H9 (cell line): ENCODE data around the gene MSS51. TPM values are rescaled to one million over a fixed set of nuclear protein-coding genes. Genes with fewer than 3 reads are reported as not detected.

Experiments used
- DNase-seq: peaks from one replicate; pipeline ENCODE4 v3.0.0-alpha.2; 2017
- H2AFZ ChIP-seq: one replicate; pipeline ENCODE4 v1.6.1; 2013; ENCODE audit warnings: mild to moderate bottlenecking, low read length, control low read depth, moderate library complexity
- H2AK5ac ChIP-seq: 2 replicates; pipeline ENCODE4 v1.6.1; 2013; ENCODE audit warnings: low read length, control low read depth, mixed read lengths; ENCODE audit not compliant: insufficient read length
- H2BK120ac ChIP-seq: one replicate; pipeline ENCODE4 v1.6.1; 2013; ENCODE audit warnings: low read depth, mild to moderate bottlenecking, low read length, control low read depth, inconsistent platforms; ENCODE audit not compliant: poor library complexity, severe bottlenecking
- H2BK12ac ChIP-seq: 2 replicates; pipeline ENCODE4 v1.6.1; 2013; ENCODE audit warnings: low read length, control low read depth, mixed read lengths, low read depth; ENCODE audit not compliant: insufficient read length
- H2BK15ac ChIP-seq: 2 replicates; pipeline ENCODE4 v1.6.1; 2013; ENCODE audit warnings: low read depth, low read length, control low read depth
- H2BK20ac ChIP-seq: one replicate; pipeline ENCODE4 v1.6.1; 2013; ENCODE audit warnings: low read depth, mild to moderate bottlenecking, low read length, control low read depth, inconsistent platforms; ENCODE audit not compliant: poor library complexity, severe bottlenecking
- H2BK5ac ChIP-seq: 2 replicates; pipeline ENCODE4 v1.6.1; 2013; ENCODE audit warnings: low read length, control low read depth, mixed read lengths; ENCODE audit not compliant: insufficient read length
- H3K14ac ChIP-seq: 2 replicates; pipeline ENCODE4 v1.6.1; 2013; ENCODE audit warnings: low read length, control low read depth; ENCODE audit not compliant: insufficient read depth
- H3K18ac ChIP-seq: 2 replicates; pipeline ENCODE4 v1.6.1; 2013; ENCODE audit warnings: low read depth, mild to moderate bottlenecking, mixed read lengths, low read length, control low read depth; ENCODE audit not compliant: insufficient read length
- H3K23ac ChIP-seq: 2 replicates; pipeline ENCODE4 v1.6.1; 2013; ENCODE audit warnings: low read length, control low read depth, mixed read lengths, low read depth; ENCODE audit not compliant: insufficient read length
- H3K23me2 ChIP-seq: 2 replicates; pipeline ENCODE4 v1.6.1; 2013; ENCODE audit warnings: low read depth, mild to moderate bottlenecking, mixed read lengths, low read length, control low read depth; ENCODE audit not compliant: insufficient read length, poor library complexity, severe bottlenecking
- H3K27ac ChIP-seq: 2 replicates; pipeline ENCODE4 v1.5.1; 2013; ENCODE audit warnings: low read length, control low read depth, mixed read lengths, low read depth; ENCODE audit not compliant: insufficient read length
- H3K27me3 ChIP-seq: 2 replicates; pipeline ENCODE4 v1.6.1; 2013; ENCODE audit warnings: low read length, control low read depth, inconsistent platforms; ENCODE audit not compliant: insufficient read depth
- H3K4ac ChIP-seq: 2 replicates; pipeline ENCODE4 v1.6.1; 2013; ENCODE audit warnings: low read depth, mild to moderate bottlenecking, control low read depth, inconsistent platforms, low read length, moderate library complexity
- H3K4me1 ChIP-seq: 2 replicates; pipeline ENCODE4 v1.6.1; 2013; ENCODE audit warnings: low read length, control low read depth, inconsistent platforms; ENCODE audit not compliant: insufficient read depth
- H3K4me2 ChIP-seq: 2 replicates; pipeline ENCODE4 v1.6.1; 2013; ENCODE audit warnings: low read length, control low read depth, mixed read lengths; ENCODE audit not compliant: insufficient read length, insufficient read depth
- H3K56ac ChIP-seq: 2 replicates; pipeline ENCODE4 v1.6.1; 2013; ENCODE audit warnings: low read depth, mild to moderate bottlenecking, mixed read lengths, low read length, control low read depth; ENCODE audit not compliant: insufficient read length
- H3K79me1 ChIP-seq: 2 replicates; pipeline ENCODE4 v1.6.1; 2013; ENCODE audit warnings: low read depth, mild to moderate bottlenecking, moderate library complexity, low read length, control low read depth, inconsistent platforms; ENCODE audit not compliant: insufficient read depth, poor library complexity, severe bottlenecking
- H3K79me2 ChIP-seq: 2 replicates; pipeline ENCODE4 v1.6.1; 2013; ENCODE audit warnings: low read length, control low read depth, inconsistent platforms; ENCODE audit not compliant: insufficient read depth
- H3K9ac ChIP-seq: 2 replicates; pipeline ENCODE4 v1.6.1; 2013; ENCODE audit warnings: low read length, control low read depth, mixed read lengths; ENCODE audit not compliant: insufficient read length; ENCODE audit errors: extremely low read depth
- H3K9me3 ChIP-seq: one replicate; pipeline ENCODE4 v1.6.1; 2013; ENCODE audit warnings: low read depth, low read length, inconsistent platforms; ENCODE audit not compliant: control insufficient read depth
- H3T11ph ChIP-seq: one replicate; pipeline ENCODE4 v1.6.1; 2013; ENCODE audit warnings: mild to moderate bottlenecking, low read length, control low read depth, inconsistent platforms
- H4K20me1 ChIP-seq: one replicate; pipeline ENCODE4 v1.6.1; 2013; ENCODE audit not compliant: control insufficient read depth, insufficient read length, insufficient read depth
- H4K5ac ChIP-seq: 2 replicates; pipeline ENCODE4 v1.6.1; 2013; ENCODE audit warnings: low read depth, mild to moderate bottlenecking, mixed read lengths, low read length, control low read depth; ENCODE audit not compliant: insufficient read length
- H4K8ac ChIP-seq: replicated peaks from 2 replicates; pipeline ENCODE4 v1.6.1; 2013; ENCODE audit warnings: low read length, control low read depth, mixed read lengths, low read depth; ENCODE audit not compliant: insufficient read length
- H4K91ac ChIP-seq: 2 replicates; pipeline ENCODE4 v1.6.1; 2013; ENCODE audit warnings: low read depth, mild to moderate bottlenecking, moderate library complexity, mixed read lengths, low read length, control low read depth; ENCODE audit not compliant: insufficient read length
- H3K27ac Mint-ChIP-seq, 3 experiments: 2 replicates in 2 of 3; 3 replicates in 1 of 3; pipeline ENCODE4 v1.8.0; 2020 to 2021; ENCODE audit warnings: mixed read lengths in 3 of 3, mild to moderate bottlenecking in 1 of 3, moderate library complexity in 1 of 3
- H3K27me3 Mint-ChIP-seq: 2 replicates; pipeline ENCODE4 v1.8.0; 2021; ENCODE audit warnings: low read depth, mild to moderate bottlenecking, moderate library complexity, mixed read lengths
- H3K36me3 Mint-ChIP-seq, 3 experiments: 2 replicates in 2 of 3; 3 replicates in 1 of 3; pipeline ENCODE4 v1.8.0; 2020 to 2021; ENCODE audit warnings: low read depth in 3 of 3, mixed read lengths in 3 of 3; ENCODE audit not compliant: insufficient read depth in 1 of 3
- H3K4me1 Mint-ChIP-seq, 2 experiments: 2 replicates each; pipeline ENCODE4 v1.8.0; 2020; ENCODE audit warnings: mixed read lengths in 2 of 2
- H3K4me3 Mint-ChIP-seq, 2 experiments: 2 replicates in 1 of 2; 3 replicates in 1 of 2; pipeline ENCODE4 v1.8.0; 2020 to 2021; ENCODE audit warnings: mild to moderate bottlenecking in 2 of 2, mixed read lengths in 2 of 2, moderate library complexity in 1 of 2
- H3K9me3 Mint-ChIP-seq, 2 experiments: 2 replicates in 1 of 2; 3 replicates in 1 of 2; pipeline ENCODE4 v1.8.0; 2020; ENCODE audit warnings: mild to moderate bottlenecking in 2 of 2, mixed read lengths in 2 of 2, moderate library complexity in 1 of 2
- CTCF ChIP-seq: fragments of 200-600 bp; sonication (generic); conservative IDR thresholded peaks from 3 replicates; pipeline ENCODE4 v1.8.0; 2021; ENCODE audit warnings: antibody characterized with exemption, mild to moderate bottlenecking
- WGBS: extraction: QIAGEN DNeasy Blood & Tissue Kit; methylation state at CpG from one replicate; pipeline ENCODE4 v1.1.7; 2013; ENCODE audit warnings: missing lambda C conversion rate, low lambda C conversion rate, mixed read lengths; ENCODE audit not compliant: insufficient read length; ENCODE audit errors: extremely low coverage; 5-methylcytosine and 5-hydroxymethylcytosine counted together
- total RNA-seq: library from RNA; stranded (reverse); gene quantifications from 2 replicates; pipeline ENCODE4 v1.2.1, GENCODE V29; 2021

The MSS51 gene
- total RNA-seq, 1 experiment from 2014 or later = 1.9 TPM

GRCh38 chr10:73399063-73399462 lies 34.3 kb downstream of the MSS51 start:
- Histone ChIP-seq H4K5ac (no peak overlapping the region), H2BK15ac (no peak overlapping the region), H2BK5ac (no peak overlapping the region), H3K79me2 (no peaks in the 10 kb centered on the region; the same call in 1 of the 2 replicates), H4K20me1 (no peaks in the 10 kb centered on the region), H3K18ac (no peak overlapping the region), H3K56ac (no peak overlapping the region), H3K9ac (no peak overlapping the region), H3K23me2 (no peaks in the 10 kb centered on the region), H3K9me3 (no peaks in the 10 kb centered on the region), H3K4me2 (no peak overlapping the region), H3K4ac (no peak overlapping the region), H3K23ac (no peak overlapping the region), H3K27ac (no peak overlapping the region), H3K79me1 (peaks cover 7% of the 10 kb centered on the region), H3T11ph (no peak overlapping the region), H3K14ac (no peak overlapping the region), H2BK120ac (no peak overlapping the region), H2AFZ (no peak overlapping the region), H2BK20ac (no peak overlapping the region), H3K27me3 (no peaks in the 10 kb centered on the region), H2AK5ac (no peak overlapping the region), H4K91ac (no peak overlapping the region), H2BK12ac (no peak overlapping the region), H3K4me1 (no peaks in the 10 kb centered on the region), H4K8ac (no peak overlapping the region)
- DNase-seq = no peak
- no peak for TF ChIP-seq CTCF
- H3K9me3 Mint-ChIP-seq = peaks cover 0 to 3% of the 10 kb centered on the region in 2 experiments; a peak in 1 of 5 replicates
- H3K27me3 Mint-ChIP-seq = no peaks in the 10 kb centered on the region
- H3K4me3 Mint-ChIP-seq = no peak overlapping the region
- 0 out of 7 replicates have a peak overlapping the region, but pooled peaks of 1 of the 3 experiments have one; percentile 19 for H3K27ac Mint-ChIP-seq
- no CpG with 5 or more reads among the region's 4 CpGs for WGBS
- no peaks in the 10 kb centered on the region for H3K4me1 Mint-ChIP-seq
- peaks cover 14 to 39% (median 33%) of the 10 kb centered on the region in 3 experiments; a peak in 6 of 7 replicates for H3K36me3 Mint-ChIP-seq
